Aorta (tissue), 5 donors: ENCODE data around the gene NEMF. TPM values are rescaled to one million over a fixed set of nuclear protein-coding genes. Genes with fewer than 3 reads are reported as not detected.
"Not testable (repeated sequence)": the region's sequence is repeated elsewhere in the genome, so short reads cannot be mapped to it uniquely, and the experiment has no call there.

Experiments
- ATAC-seq: fragments of 200-7000 bp; cut with Tn5 transposase; one replicate; pipeline ENCODE4 v1.9.1; 2022; ENCODE audit warnings: moderate library complexity; ENCODE audit not compliant: low FRiP score
- DNase-seq, 2 donors: peaks; one replicate each; pipeline ENCODE4 v3.0.0-alpha.2; 2020
- H3K27ac ChIP-seq, 2 donors: one replicate each; pipeline ENCODE4 v1.5.1; 2013; ENCODE audit warnings: low read length in 2 of 2, mild to moderate bottlenecking in 2 of 2, moderate library complexity in 2 of 2, control low read depth in 1 of 2, inconsistent platforms in 1 of 2, low read depth in 1 of 2
- H3K27me3 ChIP-seq, 2 donors: one replicate each; pipeline ENCODE4 v1.6.1; 2013; ENCODE audit warnings: control low read depth in 1 of 2, low read length in 1 of 2, mild to moderate bottlenecking in 1 of 2, moderate library complexity in 1 of 2; ENCODE audit not compliant: insufficient read depth in 2 of 2, control insufficient read depth in 1 of 2
- H3K36me3 ChIP-seq, 2 donors: one replicate each; pipeline ENCODE4 v1.6.1; 2013; ENCODE audit warnings: control low read depth in 1 of 2, low read length in 1 of 2, mild to moderate bottlenecking in 1 of 2; ENCODE audit not compliant: insufficient read depth in 2 of 2, control insufficient read depth in 1 of 2
- H3K4me1 ChIP-seq, 2 donors: one replicate each; pipeline ENCODE4 v1.6.1; 2013; ENCODE audit warnings: low read length in 2 of 2, control low read depth in 1 of 2, mild to moderate bottlenecking in 1 of 2, moderate library complexity in 1 of 2; ENCODE audit not compliant: insufficient read depth in 2 of 2, control insufficient read depth in 1 of 2
- H3K4me3 ChIP-seq, 2 donors: one replicate each; pipeline ENCODE4 v1.5.1; 2013; ENCODE audit warnings: low read length in 2 of 2, control low read depth in 1 of 2, mild to moderate bottlenecking in 1 of 2
- H3K9me3 ChIP-seq: one replicate; pipeline ENCODE4 v1.6.1; 2013; ENCODE audit warnings: mild to moderate bottlenecking, low read length; ENCODE audit not compliant: control insufficient read depth
- WGBS, 2 donors: extraction: QIAGEN DNeasy Blood & Tissue Kit; methylation state at CpG; one replicate each; pipeline ENCODE4 v1.1.7; 2013; 5-methylcytosine and 5-hydroxymethylcytosine counted together
- intact Hi-C, 2 donors: fragments of 100-400 bp; cut with DNase I; formaldehyde crosslinking; loops; one replicate each; pipeline versions ENCODE4 v1.14.2 to v1.15.0; 2022
- polyA plus RNA-seq, 2 donors: library from polyadenylated mRNA; stranded (reverse); fragments of 200-250 nt; gene quantifications; one replicate each; pipeline ENCODE4 v1.2.3, GENCODE V29; 2013
- total RNA-seq, 2 donors: library from RNA; stranded (reverse); fragmentation: NEBNext Ultra II Directional; extraction: Animal tissue kit (Norgen Biotek cat#: 25700); gene quantifications; one replicate each; pipeline ENCODE4 v1.2.1, GENCODE V29; 2021
- donor health status: healthy with polysubstance abuse.
- donor health status: Bipolar disorder and iron deficiency.
- donor health status: DM: no; HTN: no; CAD: no.
- donor health status: DM: no; HTN: no; CAD: no.
- donor health status: DM: yes; HTN: yes; CAD: no.

The NEMF gene
- total and polyA plus RNA-seq, 4 donors = 27.2 to 75.8 (median 52.7) TPM

- 21 to 27% methylated on average over 4 of the region's 4 CpGs for WGBS, 2 donors
- Histone ChIP-seq H3K27me3 (no peaks in the 10 kb centered on the region), H3K27ac (no peak overlapping the region), H3K36me3 (no peaks in the 10 kb centered on the region), H3K4me3 (peak overlapping the region in 1 of 2 donors; percentile 52), H3K4me1 (no peaks in the 10 kb centered on the region), H3K9me3 (no peaks in the 10 kb centered on the region)
- intact Hi-C loops = loop anchor here in 1 of 2 donors (10.0 kb wide), 1 partner anchor 109 kb away; no protein-coding TSS in a partner anchor
- DNase-seq = no peak
- no peak for ATAC-seq
These were observed 42.9 kb upstream of the NEMF start for GRCh38 chr14:49895480-49895879.

DNA sequence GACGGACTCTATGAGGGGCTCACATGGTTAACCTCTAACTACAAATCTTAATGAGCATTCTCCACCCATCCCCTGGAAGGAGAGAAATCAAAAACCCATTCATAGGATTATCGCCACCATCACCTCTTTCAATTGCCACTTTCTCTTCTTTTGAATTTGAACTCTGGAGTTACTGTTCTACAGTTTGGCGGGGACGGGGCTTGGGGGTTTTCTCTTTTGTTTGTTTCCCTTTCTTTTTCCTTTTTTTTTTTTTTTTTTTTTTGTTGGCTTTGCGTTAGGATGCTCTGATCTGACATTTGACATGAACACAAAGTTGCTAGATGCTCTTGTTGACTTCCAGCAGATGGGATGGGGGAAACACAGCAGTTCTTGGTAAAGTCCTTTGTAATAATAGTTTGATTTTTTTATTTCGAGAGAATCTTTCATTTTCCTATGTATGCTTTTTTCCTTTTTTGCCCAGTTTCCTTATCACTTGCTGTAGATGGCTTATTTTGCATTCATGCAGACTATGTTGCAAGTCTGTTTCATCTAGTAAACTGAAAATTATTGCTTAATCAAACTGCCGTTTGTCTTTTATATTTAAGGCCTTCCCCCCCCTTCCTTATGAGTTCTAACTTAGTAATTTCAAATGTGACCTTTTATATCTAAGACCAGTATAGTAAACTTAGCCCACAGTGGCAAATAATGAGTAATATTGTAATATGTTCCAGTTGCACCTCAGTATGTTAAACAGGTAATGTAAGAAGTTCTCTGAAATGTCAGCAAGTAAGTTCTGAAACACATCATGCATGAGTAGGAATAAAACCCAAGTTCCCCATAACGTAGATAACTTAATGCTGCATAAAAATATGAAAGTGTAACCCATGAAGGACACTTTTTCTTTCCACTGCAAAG, 41.9 kb upstream of the NEMF start:
- DNase-seq, ATAC-seq, H3K4me1 ChIP-seq, H3K9me3 ChIP-seq, H3K36me3 ChIP-seq, H3K27me3 ChIP-seq: not testable (repeated sequence)
- intact Hi-C loops = loop anchor here (5.0 to 10.0 kb wide), 2 partner anchors 108 to 110 kb away; no protein-coding TSS in a partner anchor
- 4 to 7% methylated on average over 8 of the region's 8 CpGs for WGBS, 2 donors
- peak overlapping the region in 1 of 2 donors; percentile 98 for H3K27ac ChIP-seq
- H3K4me3 ChIP-seq = peak overlapping the region; percentile 87 to 89

DNA sequence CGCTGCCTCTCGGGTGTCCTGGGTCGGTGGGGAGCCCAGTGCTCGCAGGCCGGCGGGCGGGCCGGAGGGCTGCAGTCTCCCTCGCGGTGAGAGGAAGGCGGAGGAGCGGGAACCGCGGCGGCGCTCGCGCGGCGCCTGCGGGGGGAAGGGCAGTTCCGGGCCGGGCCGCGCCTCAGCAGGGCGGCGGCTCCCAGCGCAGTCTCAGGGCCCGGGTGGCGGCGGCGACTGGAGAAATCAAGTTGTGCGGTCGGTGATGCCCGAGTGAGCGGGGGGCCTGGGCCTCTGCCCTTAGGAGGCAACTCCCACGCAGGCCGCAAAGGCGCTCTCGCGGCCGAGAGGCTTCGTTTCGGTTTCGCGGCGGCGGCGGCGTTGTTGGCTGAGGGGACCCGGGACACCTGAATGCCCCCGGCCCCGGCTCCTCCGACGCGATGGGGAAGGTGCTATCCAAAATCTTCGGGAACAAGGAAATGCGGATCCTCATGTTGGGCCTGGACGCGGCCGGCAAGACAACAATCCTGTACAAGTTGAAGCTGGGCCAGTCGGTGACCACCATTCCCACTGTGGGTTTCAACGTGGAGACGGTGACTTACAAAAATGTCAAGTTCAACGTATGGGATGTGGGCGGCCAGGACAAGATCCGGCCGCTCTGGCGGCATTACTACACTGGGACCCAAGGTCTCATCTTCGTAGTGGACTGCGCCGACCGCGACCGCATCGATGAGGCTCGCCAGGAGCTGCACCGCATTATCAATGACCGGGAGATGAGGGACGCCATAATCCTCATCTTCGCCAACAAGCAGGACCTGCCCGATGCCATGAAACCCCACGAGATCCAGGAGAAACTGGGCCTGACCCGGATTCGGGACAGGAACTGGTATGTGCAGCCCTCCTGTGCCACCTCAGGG, 41.0 kb upstream of the NEMF start:
- Histone ChIP-seq H3K9me3 (no peaks in the 10 kb centered on the region), H3K36me3 (no peaks in the 10 kb centered on the region), H3K4me3 (peak overlapping the region; percentile 87 to 89), H3K27ac (peak overlapping the region; percentile 67 to 98), H3K27me3 (no peaks in the 10 kb centered on the region), H3K4me1 (no peaks in the 10 kb centered on the region)
- 0 to 1% methylated on average over 77 to 85 of the region's 85 CpGs for whole genome bisulfite sequencing, 2 donors
- intact Hi-C loops = loop anchor here (5.0 to 10.0 kb wide), 2 partner anchors 109 to 111 kb away; no protein-coding TSS in a partner anchor
- peak; percentile 84 for ATAC-seq
- peak; percentile 81 to 87 for DNase-seq

DNA sequence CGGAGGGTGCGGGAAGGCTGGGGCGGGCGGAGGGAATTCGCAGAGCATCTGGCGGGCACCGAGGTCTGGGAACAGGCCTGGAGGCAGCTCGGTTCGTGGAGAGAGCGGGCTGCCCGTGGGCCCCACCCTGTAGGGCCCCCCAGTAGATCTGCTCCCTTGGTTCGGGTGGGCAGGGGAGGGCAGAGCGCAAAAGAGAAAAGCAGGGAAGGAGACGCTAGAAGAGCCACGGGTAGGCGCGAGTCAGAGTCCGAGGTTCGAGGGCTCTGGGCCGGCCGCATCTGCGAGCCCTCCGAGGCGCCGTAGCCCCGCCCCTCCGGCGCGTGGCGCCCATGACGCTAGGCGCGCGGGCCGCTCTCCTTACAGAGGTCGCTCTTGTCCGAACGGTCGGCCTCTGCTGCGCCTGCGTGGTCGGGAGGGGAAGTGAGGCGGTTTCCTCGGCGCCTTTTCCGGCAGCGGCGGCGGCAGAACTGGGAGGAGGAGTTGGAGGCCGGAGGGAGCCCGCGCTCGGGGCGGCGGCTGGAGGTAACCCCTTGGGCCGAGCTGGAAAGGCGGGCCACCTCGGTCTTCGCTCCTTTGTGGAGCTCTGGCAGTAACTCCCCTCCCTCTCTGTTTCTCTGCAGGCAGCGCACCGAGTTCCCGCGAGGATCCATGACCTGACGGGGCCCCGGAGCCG, 40.2 kb upstream of the NEMF start, which contains the start of gene ARF6:
TSS of gene ARF6 (plus strand) at position 447 of the 673 bp plus-strand sequence. CDS start 655 bp downstream, outside the sequence.
- H3K4me3 ChIP-seq = peak within 1 kb of the TSS; percentile 87 to 89
- peak; percentile 99 to 100 for DNase-seq
- H3K27me3 ChIP-seq = no peaks in the 10 kb centered on the region
- no peaks in the 10 kb centered on the region for H3K36me3 ChIP-seq
- intact Hi-C loops = loop anchor here (5.0 to 10.0 kb wide), 2 partner anchors 110 to 112 kb away; no protein-coding TSS in a partner anchor
- peak within 1 kb of the TSS; percentile 94 to 98 for H3K27ac ChIP-seq
- H3K9me3 ChIP-seq = no peaks in the 10 kb centered on the region
- ATAC-seq = peak; percentile 99
- 0 to 1% methylated on average over 57 to 66 of the region's 66 CpGs for WGBS, 2 donors
- H3K4me1 ChIP-seq = no peaks in the 10 kb centered on the region

- peak overlapping the region; percentile 88 to 94 for H3K27ac ChIP-seq
- no peaks in the 10 kb centered on the region for H3K4me1 ChIP-seq
- intact Hi-C loops = loop anchor here (5.0 to 10.0 kb wide), 2 partner anchors 110 to 113 kb away; no protein-coding TSS in a partner anchor
- peak overlapping the region; percentile 5 to 64 for H3K4me3 ChIP-seq
- ATAC-seq (peak; percentile 83), DNase-seq (no peak)
- 1% methylated on average over 12 of the region's 12 CpGs for WGBS, 2 donors
- no peaks in the 10 kb centered on the region for H3K9me3 ChIP-seq
- no peaks in the 10 kb centered on the region for H3K27me3 ChIP-seq
- H3K36me3 ChIP-seq = no peaks in the 10 kb centered on the region
These were observed 39.7 kb upstream of the NEMF start for GRCh38 chr14:49892301-49892635.

- H3K36me3 ChIP-seq = no peaks in the 10 kb centered on the region
- DNase-seq = no peak
- H3K27ac ChIP-seq = no peak overlapping the region
- no peaks in the 10 kb centered on the region for H3K9me3 ChIP-seq
- WGBS, 2 donors = 80 to 82% methylated on average over 2 of the region's 2 CpGs
- intact Hi-C loops = no loop called here
- no peak for ATAC-seq
- H3K4me3 ChIP-seq = no peak overlapping the region
- no peaks in the 10 kb centered on the region for H3K27me3 ChIP-seq
- no peaks in the 10 kb centered on the region for H3K4me1 ChIP-seq
These were observed 35.7 kb upstream of the NEMF start for GRCh38 chr14:49888293-49888692.

- ATAC-seq = no peak
These were observed 33.9 kb upstream of the NEMF start for GRCh38 chr14:49886523-49886922.

More at GRCh38 chr14:49886523-49886922, 33.9 kb upstream of the NEMF start:
- Histone ChIP-seq H3K27me3 (no peaks in the 10 kb centered on the region), H3K27ac (no peak overlapping the region), H3K9me3 (no peaks in the 10 kb centered on the region), H3K4me1 (no peaks in the 10 kb centered on the region), H3K4me3 (no peak overlapping the region), H3K36me3 (no peaks in the 10 kb centered on the region)
- DNase-seq = no peak
- 94% methylated on average over 12 of the region's 12 CpGs for WGBS, 2 donors
- intact Hi-C loops = no loop called here
